Transverse colon (tissue), 4 donors: Measurements from ENCODE around the gene USP48. TPM values are rescaled to one million over a fixed set of nuclear protein-coding genes. Genes with fewer than 3 reads are reported as not detected.

Experiments used
- DNase-seq: peaks from one replicate; pipeline ENCODE4 v3.0.0-alpha.2; 2019
- H3K27ac ChIP-seq, 4 donors: fragments of 200-600 bp; sonication (generic); 2 replicates each; pipeline ENCODE4 v1.5.1; 2016 to 2018; ENCODE audit warnings: inconsistent platforms in 4 of 4
- H3K27me3 ChIP-seq: fragments of 200-600 bp; sonication (generic); 2 replicates; pipeline ENCODE4 v1.5.1; 2017; ENCODE audit warnings: inconsistent platforms
- H3K36me3 ChIP-seq, 4 donors: fragments of 200-600 bp; sonication (generic); 2 replicates each; pipeline ENCODE4 v1.5.1; 2017 to 2019; ENCODE audit warnings: inconsistent platforms in 4 of 4
- H3K4me1 ChIP-seq, 4 donors: fragments of 200-600 bp; sonication (generic); 2 replicates each; pipeline ENCODE4 v1.5.1; 2017 to 2020; ENCODE audit warnings: inconsistent platforms in 4 of 4
- H3K4me3 ChIP-seq, 4 donors: fragments of 200-600 bp; sonication (generic); 1 replicate in 1 of 4; 2 replicates in 3 of 4; pipeline versions ENCODE4 v1.5.1 to v1.6.1; 2017 to 2019; ENCODE audit warnings: inconsistent platforms in 4 of 4
- H3K9me3 ChIP-seq, 2 donors: fragments of 200-600 bp; sonication (generic); 2 replicates each; pipeline ENCODE4 v1.5.1; 2017 to 2019; ENCODE audit warnings: inconsistent platforms in 2 of 2
- EP300 ChIP-seq: sonication (generic); formaldehyde crosslinking; IDR thresholded peaks from one replicate; pipeline ENCODE4 v1.6.1; 2017; ENCODE audit warnings: antibody characterized with exemption, low read depth
- POLR2A ChIP-seq: fragments of 450-650 bp; IDR thresholded peaks from one replicate; pipeline ENCODE4 v1.6.1; 2016; ENCODE audit warnings: antibody characterized with exemption, mild to moderate bottlenecking, moderate library complexity
- POLR2AphosphoS5 ChIP-seq, 3 donors: sonication (generic); formaldehyde crosslinking; IDR thresholded peaks; one replicate each; pipeline ENCODE4 v1.6.1; 2016; ENCODE audit warnings: antibody characterized with exemption in 3 of 3
- WGBS, 2 donors: methylation state at CpG; one replicate each; pipeline ENCODE4 v1.1.5; 2018; ENCODE audit warnings: low coverage in 1 of 2; 5-methylcytosine and 5-hydroxymethylcytosine counted together
- in situ Hi-C, 4 donors: fragments of 200-750 bp; cut with MboI; loops; one replicate each; pipeline versions ENCODE4 v1.15.0 to v1.15.1; 2017; ENCODE audit warnings: low sequenced_read_pairs in 3 of 4, low pct_ligation_motif_present in 1 of 4, low pct_unique_long_range_greater_than_20kb in 1 of 4
- intact Hi-C: fragments of 100-400 bp; cut with DNase I; formaldehyde crosslinking; loops from one replicate; pipeline ENCODE4 v1.15.1; 2023; ENCODE audit warnings: low total_unique reads
- total RNA-seq, 4 donors: library from RNA; depleted of rRNA; stranded (reverse); fragments of >200 nt; gene quantifications; one replicate each; pipeline ENCODE4 v1.1.0, GENCODE V29; 2016
- TF ChIP-seq, protein P1 (sequence below), 5 experiments: fragments of 200-600 bp in 3 of 5; fragments of 450-650 bp in 2 of 5; sonication (generic) in 3 of 5; IDR thresholded peaks; 1 replicate in 2 of 5; 2 replicates in 3 of 5; pipeline ENCODE4 v1.5.1; 2016 to 2017; ENCODE audit warnings: antibody characterized with exemption in 5 of 5, inconsistent platforms in 3 of 5, mild to moderate bottlenecking in 2 of 5, moderate library complexity in 1 of 5

USP48 gene
- total RNA-seq, 4 donors from 2014 or later, result 48.4 to 87.3 (median 51.4) TPM

DNA sequence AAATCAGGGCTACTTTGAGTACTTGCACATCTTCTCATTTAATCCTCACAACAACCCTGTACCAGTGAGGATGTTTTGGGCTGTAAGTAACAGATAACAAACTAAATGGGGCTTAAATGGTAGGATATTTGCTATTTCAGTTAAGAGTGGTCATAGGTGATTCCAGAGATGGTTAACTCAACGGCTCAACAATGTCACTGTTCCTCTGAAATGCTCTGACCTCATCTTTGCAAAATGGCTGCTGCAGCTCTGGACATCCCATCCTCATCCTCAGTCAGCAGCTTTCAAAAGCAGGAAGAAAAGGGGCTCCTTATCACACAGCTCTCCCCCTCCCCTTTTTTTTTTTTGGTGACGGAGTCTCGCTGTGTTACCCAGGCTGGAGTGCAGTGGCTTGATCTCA is 30.6 kb upstream of the USP48 start:
- TF ChIP-seq, protein P1, sequence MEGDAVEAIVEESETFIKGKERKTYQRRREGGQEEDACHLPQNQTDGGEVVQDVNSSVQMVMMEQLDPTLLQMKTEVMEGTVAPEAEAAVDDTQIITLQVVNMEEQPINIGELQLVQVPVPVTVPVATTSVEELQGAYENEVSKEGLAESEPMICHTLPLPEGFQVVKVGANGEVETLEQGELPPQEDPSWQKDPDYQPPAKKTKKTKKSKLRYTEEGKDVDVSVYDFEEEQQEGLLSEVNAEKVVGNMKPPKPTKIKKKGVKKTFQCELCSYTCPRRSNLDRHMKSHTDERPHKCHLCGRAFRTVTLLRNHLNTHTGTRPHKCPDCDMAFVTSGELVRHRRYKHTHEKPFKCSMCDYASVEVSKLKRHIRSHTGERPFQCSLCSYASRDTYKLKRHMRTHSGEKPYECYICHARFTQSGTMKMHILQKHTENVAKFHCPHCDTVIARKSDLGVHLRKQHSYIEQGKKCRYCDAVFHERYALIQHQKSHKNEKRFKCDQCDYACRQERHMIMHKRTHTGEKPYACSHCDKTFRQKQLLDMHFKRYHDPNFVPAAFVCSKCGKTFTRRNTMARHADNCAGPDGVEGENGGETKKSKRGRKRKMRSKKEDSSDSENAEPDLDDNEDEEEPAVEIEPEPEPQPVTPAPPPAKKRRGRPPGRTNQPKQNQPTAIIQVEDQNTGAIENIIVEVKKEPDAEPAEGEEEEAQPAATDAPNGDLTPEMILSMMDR (IDR thresholded peaks at IDR 0.05), result no peak
- no peak for TF ChIP-seq EP300
- TF ChIP-seq POLR2AphosphoS5 (IDR thresholded peaks at IDR 0.05), result no peak
- no peak for TF ChIP-seq POLR2A
- H3K4me1 ChIP-seq, result peaks cover 3 to 7% (median 5%) of the 10 kb centered on the region in 4 donors
- WGBS, 2 donors, result 94 to 100% methylated on average over 2 to 3 of the region's 3 CpGs
- in situ Hi-C loops, result no loop called here
- H3K27me3 ChIP-seq, result peaks cover 20% of the 10 kb centered on the region
- H3K36me3 ChIP-seq, result no peaks in the 10 kb centered on the region
- no peak overlapping the region for H3K4me3 ChIP-seq
- intact Hi-C loops, result no loop called here
- H3K27ac ChIP-seq, result no peak overlapping the region
- no peaks in the 10 kb centered on the region for H3K9me3 ChIP-seq
- no peak for DNase-seq

DNA sequence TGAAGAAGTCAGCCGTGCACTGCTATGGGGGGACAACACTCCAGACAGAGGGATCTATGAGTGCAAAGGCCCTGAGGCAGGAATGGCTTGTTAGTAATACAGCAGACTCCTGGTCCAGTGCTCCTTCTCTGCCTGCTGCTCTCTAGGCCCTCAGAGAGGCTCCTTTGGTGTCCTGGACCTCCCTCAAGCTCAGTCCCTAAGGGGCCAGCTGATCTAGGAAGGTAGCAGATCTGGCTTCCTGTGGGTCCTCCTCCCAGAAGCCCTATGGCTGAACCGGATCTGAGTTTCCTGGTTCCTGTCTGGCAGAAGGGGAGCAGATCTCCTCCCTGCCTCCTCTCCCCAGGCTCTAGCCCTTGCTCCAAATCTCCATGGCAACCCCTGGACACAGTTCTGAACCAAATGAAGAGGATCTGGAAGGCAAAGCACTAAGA is 28.9 kb upstream of the USP48 start, which contains the start of gene LDLRAD2:
LDLRAD2 (plus strand) TSS at position 391 of the 431 bp plus-strand sequence. CDS start 187 bp downstream, outside the sequence.
- TF ChIP-seq EP300 (no peak), POLR2AphosphoS5 (IDR thresholded peaks at IDR 0.05) (no peak), POLR2A (no peak)
- TF ChIP-seq, protein P1 (IDR thresholded peaks at IDR 0.05), result no peak
- peaks cover 20% of the 10 kb centered on the region for H3K27me3 ChIP-seq
- H3K36me3 ChIP-seq, result no peaks in the 10 kb centered on the region
- DNase-seq, result no peak
- H3K27ac ChIP-seq, result no peak within 1 kb of the TSS
- intact Hi-C loops (no loop called here), in situ Hi-C loops (no loop called here)
- H3K4me3 ChIP-seq, result no peak within 1 kb of the TSS
- 55 to 100% methylated on average over 1 to 2 of the region's 2 CpGs for WGBS, 2 donors
- H3K9me3 ChIP-seq, result no peaks in the 10 kb centered on the region
- H3K4me1 ChIP-seq, result peaks cover 0 to 7% (median 5%) of the 10 kb centered on the region in 4 donors

DNA sequence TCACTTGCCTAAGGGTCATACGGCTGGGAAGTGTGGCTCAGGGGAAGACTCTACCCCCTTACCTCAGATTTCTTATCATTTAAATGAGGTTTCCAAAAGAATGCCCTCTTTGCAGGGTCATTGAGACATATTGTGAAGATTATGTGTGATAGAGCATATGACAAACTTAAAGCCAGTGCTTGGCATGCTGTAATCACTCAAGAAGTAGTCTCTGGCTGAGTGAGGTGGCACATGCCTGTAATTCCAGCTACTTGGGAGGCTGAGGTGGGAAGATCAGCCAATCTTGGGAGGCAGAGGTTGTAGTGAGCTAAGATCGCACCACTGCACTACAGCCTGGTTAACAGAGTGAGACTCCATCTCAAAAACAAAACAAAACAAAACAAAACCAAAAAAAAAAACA is 21.6 kb upstream of the USP48 start:
- Histone ChIP-seq H3K27me3 (no peaks in the 10 kb centered on the region), H3K36me3 (no peaks in the 10 kb centered on the region), H3K4me1 (no peaks in the 10 kb centered on the region), H3K27ac (no peak overlapping the region), H3K9me3 (no peaks in the 10 kb centered on the region), H3K4me3 (no peak overlapping the region)
- DNase-seq, result no peak
- TF ChIP-seq, protein P1 (IDR thresholded peaks at IDR 0.05), result no peak
- TF ChIP-seq POLR2AphosphoS5 (IDR thresholded peaks at IDR 0.05) (no peak), POLR2A (no peak), EP300 (no peak)
- in situ Hi-C loops, result no loop called here
- intact Hi-C loops, result no loop called here
- 81 to 84% methylated on average over 2 of the region's 2 CpGs for WGBS, 2 donors

DNA sequence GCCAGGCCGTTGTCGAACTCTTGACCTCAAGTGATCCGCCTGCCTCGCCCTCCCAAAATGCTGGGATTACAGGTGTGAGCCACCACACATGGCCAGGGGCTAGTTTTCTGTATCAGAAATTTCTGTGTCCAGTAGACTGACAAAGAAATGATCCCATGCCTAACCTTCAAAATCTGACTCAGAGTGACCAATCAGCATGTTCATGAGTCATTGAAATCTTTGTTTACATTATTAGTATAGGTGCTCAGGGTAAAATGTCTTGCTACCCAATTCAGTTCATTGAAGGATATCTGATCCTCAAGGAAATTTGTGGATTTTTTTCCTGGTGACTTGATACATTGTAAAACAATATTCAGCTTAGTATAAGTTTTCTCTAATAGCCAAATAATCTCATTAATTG is 18.2 kb upstream of the USP48 start:
- intact Hi-C loops, result no loop called here
- no peaks in the 10 kb centered on the region for H3K9me3 ChIP-seq
- H3K36me3 ChIP-seq, result no peaks in the 10 kb centered on the region
- H3K27ac ChIP-seq, result no peak overlapping the region
- no peak for DNase-seq
- TF ChIP-seq, protein P1 (IDR thresholded peaks at IDR 0.05), result no peak
- TF ChIP-seq POLR2A (no peak), EP300 (no peak), POLR2AphosphoS5 (IDR thresholded peaks at IDR 0.05) (no peak)
- H3K4me3 ChIP-seq, result no peak overlapping the region
- 100% methylated on average over 4 of the region's 4 CpGs; no CpG with 5 or more reads in 1 of the 2 donors for WGBS, 2 donors
- in situ Hi-C loops, result no loop called here
- no peaks in the 10 kb centered on the region for H3K4me1 ChIP-seq
- no peaks in the 10 kb centered on the region for H3K27me3 ChIP-seq
